Suprapubic skin (tissue), 4 donors: ENCODE measurements around the gene ST3GAL3.

Experiments
- EP300 ChIP-seq: sonication (generic); formaldehyde crosslinking; IDR thresholded peaks from one replicate; pipeline ENCODE4 v1.6.1; 2017; ENCODE audit warnings: antibody characterized with exemption
- POLR2AphosphoS5 ChIP-seq, 3 donors: sonication (generic); formaldehyde crosslinking; IDR thresholded peaks; one replicate each; pipeline ENCODE4 v1.6.1; 2017; ENCODE audit warnings: antibody characterized with exemption in 3 of 3

DNA sequence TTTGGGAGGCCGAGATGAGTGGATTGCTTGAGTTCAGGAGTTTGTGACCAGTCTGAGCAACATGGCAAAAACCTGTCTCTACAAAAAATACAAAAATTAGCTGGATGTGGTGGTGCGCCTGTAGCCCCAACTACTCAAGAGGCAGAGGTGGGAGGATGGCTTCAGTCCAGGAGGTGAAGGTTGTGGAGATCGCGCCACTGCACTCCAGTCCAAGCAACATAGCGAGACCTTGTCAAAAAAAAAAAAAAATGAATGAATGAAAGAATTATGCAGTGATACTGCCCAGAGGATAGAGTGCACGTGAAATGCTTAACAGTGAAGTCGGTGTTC lies 262.0 kb downstream of the ST3GAL3 start:
- TF ChIP-seq POLR2AphosphoS5 (IDR thresholded peaks at IDR 0.05) (no peak), EP300 (no peak)
